ENCODE data around the gene NME4.
"Not testable (repeated sequence)": the region's sequence is repeated elsewhere in the genome, so short reads cannot be mapped to it uniquely, and the experiment has no call there.

Gene NME4

GRCh38 chr16:397135-397661 is at the start of gene NME4:
TSS of gene NME4 (plus strand) at chr16:397199. CDS start at chr16:397223, 24 bp downstream.
- no peak for DNase-seq (ENCODE audit: low read depth)
- peak within 1 kb of the TSS; percentile 60 for H3K4me3 ChIP-seq (ENCODE audit: low read depth, low read length)

- no peak overlapping the region for H3K4me3 ChIP-seq (ENCODE audit: low read depth, low read length)
- DNase-seq (ENCODE audit: low read depth): no peak
These were observed 49.8 kb upstream of the NME4 start for GRCh38 chr16:347203-347602.

GRCh38 chr16:348495-348894 is 48.5 kb upstream of the NME4 start:
- H3K4me3 ChIP-seq (ENCODE audit: low read depth, low read length); DNase-seq (ENCODE audit: low read depth): not testable (repeated sequence)

- no peak overlapping the region for H3K4me3 ChIP-seq (ENCODE audit: low read depth, low read length)
- no peak for DNase-seq (ENCODE audit: low read depth)
These were observed 47.8 kb upstream of the NME4 start for GRCh38 chr16:349211-349610.

- no peak overlapping the region for H3K4me3 ChIP-seq (ENCODE audit: low read depth, low read length)
- DNase-seq (ENCODE audit: low read depth): no peak
These were observed 46.8 kb upstream of the NME4 start for GRCh38 chr16:350203-350602.

- H3K4me3 ChIP-seq (ENCODE audit: low read depth, low read length): peak overlapping the region; percentile 64
- no peak for DNase-seq (ENCODE audit: low read depth)
These were observed 45.0 kb upstream of the NME4 start for GRCh38 chr16:351804-352520.

DNA sequence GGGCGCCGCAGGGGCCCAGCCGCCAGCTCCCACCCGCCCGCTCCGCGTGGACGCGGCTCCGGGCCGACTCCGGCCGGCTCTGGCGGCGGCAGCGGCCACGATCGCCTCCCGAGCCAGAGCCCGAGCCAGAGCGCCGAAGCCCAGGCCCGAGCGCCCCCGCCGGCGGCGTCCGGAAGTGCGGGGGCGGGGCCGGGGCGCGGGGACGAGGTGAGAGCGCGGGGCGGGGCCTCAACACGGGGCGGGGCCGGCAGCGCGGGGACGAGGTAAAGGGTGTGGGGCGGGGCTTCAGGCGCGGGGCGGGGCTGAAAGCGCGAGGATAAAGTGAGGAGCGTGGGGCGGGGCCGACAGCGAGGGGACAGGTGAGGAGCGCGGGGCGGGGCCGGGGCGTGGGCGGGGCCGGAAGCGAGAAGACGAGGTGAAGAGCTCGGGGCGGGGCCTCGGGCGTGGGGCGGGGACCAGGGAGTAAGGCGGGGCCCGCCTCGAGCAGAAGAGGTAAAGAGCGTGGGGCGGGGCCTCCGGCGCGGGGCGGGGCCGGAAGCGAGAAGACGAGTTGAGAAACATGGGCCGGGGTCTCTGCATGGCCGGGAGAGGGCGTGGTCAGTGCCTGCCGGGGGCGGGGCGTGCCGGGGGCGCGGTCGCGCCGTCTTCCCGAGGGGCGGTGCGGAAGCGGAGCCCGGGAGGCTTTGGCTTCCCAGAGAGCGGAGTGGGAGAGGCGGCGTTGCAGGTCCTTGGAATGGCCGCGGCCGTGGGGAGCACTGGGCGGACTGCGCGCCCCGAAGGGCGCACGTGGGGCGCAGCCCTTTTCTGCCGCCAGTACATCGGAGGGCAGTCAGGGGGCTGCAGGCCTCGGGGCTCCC is 44.2 kb upstream of the NME4 start, which contains the start of gene AXIN1:
AXIN1 (minus strand) TSS at position 177 of the 857 bp plus-strand sequence. CDS start 5,698 bp downstream, outside the sequence.
- peak within 1 kb of the TSS; percentile 64 for H3K4me3 ChIP-seq (ENCODE audit: low read depth, low read length)

DNA sequence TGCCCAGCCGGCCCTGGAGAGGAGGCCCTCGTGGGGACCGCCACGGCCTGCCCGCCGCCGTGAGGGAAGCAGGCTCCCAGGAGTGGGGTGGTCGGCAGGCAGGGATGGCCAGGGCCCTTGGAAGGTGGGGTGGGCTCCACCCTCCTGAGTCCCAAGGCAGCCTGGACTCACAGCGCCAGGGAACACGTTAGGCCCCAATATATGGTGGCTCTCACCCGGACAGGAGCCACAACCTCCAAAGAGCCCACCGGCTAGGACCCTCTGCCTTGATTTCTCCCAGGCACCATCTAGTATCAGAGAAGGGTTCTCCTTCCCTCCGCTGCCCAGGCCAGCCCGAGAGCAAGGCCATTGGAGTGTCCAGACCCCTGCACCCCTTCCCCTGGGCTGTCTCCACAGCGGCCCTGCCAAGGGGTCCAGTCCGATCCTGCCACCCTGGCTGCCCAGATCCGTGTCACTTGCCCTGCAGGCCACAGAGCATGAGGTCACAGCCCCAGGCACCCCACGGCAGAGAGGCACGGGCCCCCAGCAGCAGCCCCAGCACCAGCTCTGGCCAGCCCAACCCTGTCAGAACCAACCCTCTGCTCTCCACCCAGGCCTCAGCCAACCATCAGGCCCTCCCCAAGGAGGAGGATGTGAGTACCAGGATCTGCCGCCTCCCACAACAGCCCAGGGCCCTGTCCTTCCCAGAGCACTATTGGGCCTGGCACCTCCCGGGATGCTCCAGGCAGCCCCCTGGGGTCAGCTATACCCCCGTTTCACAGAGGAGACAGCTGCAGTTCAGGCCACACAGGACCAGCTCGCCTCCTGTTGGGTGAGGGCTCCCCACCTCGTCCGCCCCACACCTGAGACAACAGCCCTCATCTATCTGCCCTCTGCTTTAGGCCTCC is 43.4 kb upstream of the NME4 start:
- no peak for DNase-seq (ENCODE audit: low read depth)
- H3K4me3 ChIP-seq (ENCODE audit: low read depth, low read length): peak overlapping the region; percentile 40

More for the DNA sequence above, 44.2 kb upstream of the NME4 start, which contains the start of gene AXIN1:
- DNase-seq (ENCODE audit: low read depth): peak; percentile 61

- no peak for DNase-seq (ENCODE audit: low read depth)
- no peak overlapping the region for H3K4me3 ChIP-seq (ENCODE audit: low read depth, low read length)
These were observed 42.6 kb upstream of the NME4 start for GRCh38 chr16:354291-354881.

DNA sequence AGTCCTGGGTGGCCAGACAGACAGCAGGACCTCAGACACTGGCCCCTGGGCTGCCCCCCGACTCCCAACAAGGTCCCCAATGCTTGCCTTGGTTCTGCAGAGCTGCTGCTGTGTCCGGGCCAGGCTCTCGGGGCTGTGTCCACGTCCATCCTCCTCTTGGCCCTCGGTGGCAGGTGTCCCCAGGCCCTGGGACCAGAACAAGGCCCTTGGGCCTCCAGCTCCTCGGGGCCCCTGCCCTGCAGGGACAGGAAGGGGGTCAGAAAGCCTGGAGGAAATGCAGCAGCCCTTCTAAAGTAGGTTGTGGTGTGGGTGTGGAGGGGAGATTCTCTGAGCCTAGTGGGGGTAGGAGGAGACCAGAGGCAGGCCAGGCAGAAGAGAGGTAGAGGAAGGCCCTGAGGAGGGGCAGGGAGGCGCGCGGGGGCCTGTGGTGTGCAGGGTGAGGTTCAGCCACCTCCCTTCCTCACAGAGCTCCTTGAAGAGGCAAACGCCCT is 42.0 kb upstream of the NME4 start:
- no peak for DNase-seq (ENCODE audit: low read depth)

DNA sequence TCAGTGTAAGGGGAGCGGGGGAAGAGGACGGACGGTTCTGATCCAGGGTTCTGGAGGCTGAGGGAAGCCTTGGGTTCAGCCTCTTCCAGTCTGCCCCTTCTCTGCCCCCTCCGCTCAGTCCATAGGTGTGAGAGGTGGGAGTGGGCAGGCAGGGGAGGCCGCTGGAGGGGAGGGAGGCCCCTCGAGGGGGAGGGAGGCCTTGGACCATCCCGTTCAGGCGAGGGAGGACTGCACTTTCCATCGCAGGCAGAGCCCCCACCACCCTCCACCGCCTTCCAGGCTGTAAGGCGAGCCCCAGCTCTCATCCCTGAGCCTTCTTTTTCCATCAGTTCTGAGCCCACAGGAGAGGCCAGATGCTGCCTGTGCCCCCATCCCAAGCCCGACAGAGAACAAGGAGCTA is 40.3 kb upstream of the NME4 start:
- DNase-seq (ENCODE audit: low read depth): no peak
- no peak overlapping the region for H3K4me3 ChIP-seq (ENCODE audit: low read depth, low read length)

More for the DNA sequence above, 42.0 kb upstream of the NME4 start:
- no peak overlapping the region for H3K4me3 ChIP-seq (ENCODE audit: low read depth, low read length)

DNA sequence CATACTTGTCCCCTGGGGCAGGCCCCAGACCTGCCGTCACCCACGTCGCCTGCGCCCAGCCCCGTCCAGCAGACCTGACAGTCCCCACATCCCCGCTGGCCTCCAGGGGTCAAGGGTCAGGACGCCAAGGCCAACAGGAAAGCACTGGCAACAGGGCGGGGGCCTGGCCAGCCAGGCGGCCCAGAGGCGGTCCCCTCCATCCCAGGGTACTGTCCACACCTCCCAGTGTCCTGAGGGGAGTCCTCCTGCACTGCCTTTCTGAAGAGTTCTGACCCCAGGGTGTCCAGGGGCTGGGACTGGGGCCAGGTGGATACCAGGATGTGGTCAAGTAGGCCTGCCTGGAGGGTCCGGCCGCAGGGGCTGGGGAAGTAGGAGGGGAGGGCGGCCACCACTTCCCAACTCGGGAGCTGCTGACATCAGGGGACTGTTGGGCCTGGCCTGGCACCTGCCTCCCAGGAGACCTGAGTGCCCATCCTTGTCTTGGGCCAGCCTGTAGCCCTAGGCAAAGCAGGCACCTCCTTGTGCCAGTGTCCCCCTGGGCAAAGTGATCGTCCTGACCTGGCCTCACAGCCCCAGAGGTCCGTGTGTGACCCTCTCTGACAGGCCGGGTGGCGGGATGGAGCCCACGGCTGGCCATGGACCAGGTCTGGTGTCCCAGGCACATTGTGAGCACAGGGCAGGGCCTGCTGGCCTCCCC is 37.8 kb upstream of the NME4 start:
- DNase-seq (ENCODE audit: low read depth): no peak
- no peak overlapping the region for H3K4me3 ChIP-seq (ENCODE audit: low read depth, low read length)

DNA sequence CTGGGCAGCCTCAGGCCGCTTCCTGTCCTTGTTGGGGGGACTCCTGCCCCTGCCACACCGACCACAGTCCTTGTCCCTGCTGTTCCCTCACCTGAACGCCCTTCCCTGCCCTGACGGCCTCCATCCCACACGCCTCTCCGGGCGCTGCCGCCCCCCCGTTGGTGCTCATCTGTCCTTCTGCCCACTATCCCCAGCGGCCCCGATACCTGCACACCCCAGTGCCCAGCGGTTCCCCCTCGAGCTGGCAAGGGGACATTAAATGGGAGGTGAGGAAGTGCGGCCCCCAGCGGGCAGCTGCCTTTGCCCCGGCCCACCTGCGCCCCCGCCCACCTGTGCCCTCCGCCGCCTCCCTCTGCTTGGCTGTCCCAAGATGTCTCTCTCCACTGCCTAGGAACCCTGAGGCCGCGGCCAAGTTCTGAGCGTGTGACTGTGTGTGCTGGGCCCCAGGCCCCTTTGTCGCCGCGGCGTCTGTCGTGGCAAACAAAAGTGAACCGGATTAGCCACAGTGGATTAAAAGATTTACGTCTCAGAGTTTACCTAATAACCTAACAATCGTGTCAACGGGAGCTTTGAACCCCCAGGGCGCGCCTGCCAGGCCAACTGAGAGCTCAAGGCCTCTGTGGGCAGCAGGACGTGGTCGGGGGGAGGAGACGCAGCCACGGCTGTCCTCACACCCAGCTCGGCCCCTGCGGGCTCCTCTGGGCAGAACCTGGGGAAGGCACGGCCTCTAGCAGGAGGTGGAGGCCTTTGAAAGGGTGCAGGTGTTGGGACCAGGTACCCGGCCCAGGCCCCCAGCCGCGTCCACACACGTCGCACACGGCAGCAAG is 36.9 kb upstream of the NME4 start:
- no peak for DNase-seq (ENCODE audit: low read depth)
- no peak overlapping the region for H3K4me3 ChIP-seq (ENCODE audit: low read depth, low read length)

DNA sequence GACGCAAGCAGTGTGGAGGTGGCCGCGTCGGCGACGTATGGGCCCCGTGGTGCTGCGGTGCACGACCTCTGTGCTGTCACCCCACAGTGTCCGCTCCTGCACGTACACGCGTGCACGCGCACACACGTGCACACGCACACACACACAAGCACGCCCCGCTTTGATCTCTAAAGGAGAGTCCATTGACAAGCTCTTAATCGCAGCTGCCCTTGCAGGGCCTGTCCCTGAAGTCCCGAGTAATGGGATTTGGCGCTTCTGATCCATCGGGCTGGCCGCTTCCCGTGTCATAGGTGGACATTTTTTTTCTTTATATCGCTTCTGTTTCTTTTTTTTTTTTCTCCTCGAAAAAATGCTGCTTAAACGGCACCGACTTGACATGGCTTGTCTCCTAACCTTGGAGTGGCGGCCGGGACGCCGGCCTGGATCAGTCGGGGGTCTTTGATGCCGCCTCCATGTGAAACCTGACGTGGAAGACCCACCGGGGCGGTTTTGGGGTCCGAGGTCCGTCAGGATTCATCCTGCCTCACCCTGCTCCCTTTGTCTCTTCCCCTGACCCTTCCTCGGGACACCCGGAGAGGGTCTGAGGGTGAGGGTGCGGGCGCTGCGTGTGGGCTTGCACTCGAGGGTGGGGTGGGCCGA is 36.2 kb upstream of the NME4 start:
- DNase-seq (ENCODE audit: low read depth): no peak
- no peak overlapping the region for H3K4me3 ChIP-seq (ENCODE audit: low read depth, low read length)

- no peak for DNase-seq (ENCODE audit: low read depth)
- no peak overlapping the region for H3K4me3 ChIP-seq (ENCODE audit: low read depth, low read length)
These were observed 35.6 kb upstream of the NME4 start for GRCh38 chr16:361341-361871.

DNA sequence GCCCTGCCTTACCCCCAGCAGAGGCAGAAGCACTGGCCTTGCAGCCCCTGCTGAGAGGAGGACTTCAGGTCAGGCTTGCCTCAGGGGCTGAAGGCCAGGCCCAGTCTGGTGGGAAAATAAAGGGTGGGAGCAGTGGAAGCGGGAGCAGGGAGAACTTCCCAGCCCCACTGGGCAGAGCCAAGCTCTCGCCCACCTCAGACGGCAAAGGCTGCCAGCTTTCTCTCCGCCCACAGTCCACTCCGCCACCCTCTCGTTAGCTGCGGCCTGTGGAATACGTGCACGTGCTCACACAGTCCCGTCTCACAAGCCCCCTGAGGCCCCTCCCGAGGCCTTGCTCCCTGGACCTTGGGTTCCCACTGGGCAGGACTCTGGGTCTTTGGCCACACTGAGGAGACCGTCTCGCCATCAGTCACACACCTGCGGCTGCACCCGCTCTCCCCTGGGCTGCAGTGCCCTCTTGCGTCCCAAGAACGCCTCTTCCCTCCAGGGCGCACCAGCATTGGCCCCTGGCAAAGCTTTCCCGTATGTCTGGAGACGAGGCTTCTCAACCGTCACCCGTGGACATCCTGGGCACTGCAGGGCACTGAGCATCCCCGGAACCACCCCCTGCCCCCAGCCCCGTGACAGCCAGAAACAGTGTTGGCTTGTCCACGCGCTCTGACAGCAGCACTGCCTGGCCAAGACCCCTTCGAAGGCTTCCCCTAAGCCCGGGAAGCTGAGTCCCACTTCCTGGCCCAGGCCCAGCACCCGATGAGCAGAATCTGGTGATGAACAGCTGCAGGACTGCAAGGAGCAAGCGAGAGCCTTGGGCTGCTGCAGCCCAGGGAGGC is 34.9 kb upstream of the NME4 start:
- H3K4me3 ChIP-seq (ENCODE audit: low read depth, low read length): no peak overlapping the region
- DNase-seq (ENCODE audit: low read depth): peak; percentile 24
